Medulla oblongata (tissue), 1 donor: ENCODE data around the gene FBLN1.
"Not testable (repeated sequence)": the region's sequence is repeated elsewhere in the genome, so short reads cannot be mapped to it uniquely, and the experiment has no call there.

ENCODE experiments used
- DNase-seq: peaks from one replicate; pipeline ENCODE4 v3.0.0-alpha.2; 2015; ENCODE audit errors: extremely low spot score

FBLN1 gene

DNA sequence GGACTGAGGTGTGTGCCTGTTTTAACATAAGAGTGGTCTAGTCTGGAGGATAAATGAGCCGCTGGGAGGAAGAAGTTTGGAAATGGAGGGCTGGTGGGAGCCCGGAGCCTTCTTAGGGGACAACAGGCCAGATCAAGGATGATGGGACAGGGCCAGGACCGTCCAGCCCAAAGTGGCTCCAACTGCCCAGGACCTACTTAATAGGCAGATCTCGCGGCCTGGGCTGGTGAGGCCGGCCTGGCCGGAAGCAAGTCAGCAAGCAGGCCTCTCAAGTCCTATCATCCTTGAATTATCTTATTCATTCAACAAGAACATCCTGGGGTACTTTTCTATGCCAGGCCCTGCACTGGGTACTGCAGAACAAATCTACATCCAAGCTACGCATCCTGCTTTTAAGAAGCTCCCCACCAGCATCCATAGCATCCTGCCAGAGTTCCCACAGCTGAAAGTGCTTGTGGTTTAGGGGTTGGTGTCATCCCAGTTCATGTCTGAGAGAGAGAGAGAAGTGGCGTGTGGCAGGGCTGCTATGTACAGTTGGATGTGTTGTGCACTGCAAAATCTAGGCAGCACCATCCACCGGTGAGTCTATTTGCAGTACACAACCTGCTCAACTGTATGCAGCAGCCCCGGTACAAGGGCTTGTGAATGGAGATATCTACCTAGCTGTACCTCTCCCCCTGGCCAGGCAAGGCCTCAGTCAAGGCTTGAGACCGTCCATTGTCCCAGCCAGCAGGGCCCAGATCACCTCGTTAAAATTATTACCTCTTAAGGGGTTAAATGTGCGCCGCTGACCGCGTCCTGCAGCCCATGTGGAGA is 82.1 kb downstream of the FBLN1 start:
- no peak for DNase-seq

GRCh38 chr22:45585437-45585755 is 82.7 kb downstream of the FBLN1 start:
- no peak for DNase-seq

DNA sequence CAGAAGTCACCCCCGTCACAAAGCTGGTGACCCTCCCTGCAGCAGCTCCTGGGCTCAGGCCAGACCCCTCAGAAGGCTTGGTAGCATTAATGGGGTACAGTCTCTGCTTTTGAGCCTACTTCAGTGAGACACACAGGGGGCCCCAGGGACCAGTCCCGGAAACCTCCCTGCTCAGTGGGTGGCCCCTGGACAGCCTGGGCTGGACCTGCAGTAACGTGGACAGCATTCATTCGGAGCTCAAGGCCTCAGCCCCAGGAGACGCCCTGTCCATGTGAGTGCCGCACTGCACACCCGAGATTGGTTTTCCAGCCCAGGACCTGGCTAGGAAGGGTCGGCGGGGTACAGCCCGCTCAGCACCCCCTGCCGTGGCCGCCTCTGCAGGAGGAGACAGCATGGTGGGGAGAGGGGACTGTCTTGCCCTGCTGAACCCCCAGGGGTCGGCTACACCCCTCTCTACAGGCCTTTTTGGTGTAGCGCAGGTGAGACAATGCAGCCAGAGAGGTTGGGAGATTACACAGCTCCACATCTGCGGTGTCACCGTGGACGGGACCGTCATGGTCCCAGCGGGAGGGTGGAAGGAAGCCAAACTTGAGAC is 83.4 kb downstream of the FBLN1 start:
- DNase-seq = no peak

DNA sequence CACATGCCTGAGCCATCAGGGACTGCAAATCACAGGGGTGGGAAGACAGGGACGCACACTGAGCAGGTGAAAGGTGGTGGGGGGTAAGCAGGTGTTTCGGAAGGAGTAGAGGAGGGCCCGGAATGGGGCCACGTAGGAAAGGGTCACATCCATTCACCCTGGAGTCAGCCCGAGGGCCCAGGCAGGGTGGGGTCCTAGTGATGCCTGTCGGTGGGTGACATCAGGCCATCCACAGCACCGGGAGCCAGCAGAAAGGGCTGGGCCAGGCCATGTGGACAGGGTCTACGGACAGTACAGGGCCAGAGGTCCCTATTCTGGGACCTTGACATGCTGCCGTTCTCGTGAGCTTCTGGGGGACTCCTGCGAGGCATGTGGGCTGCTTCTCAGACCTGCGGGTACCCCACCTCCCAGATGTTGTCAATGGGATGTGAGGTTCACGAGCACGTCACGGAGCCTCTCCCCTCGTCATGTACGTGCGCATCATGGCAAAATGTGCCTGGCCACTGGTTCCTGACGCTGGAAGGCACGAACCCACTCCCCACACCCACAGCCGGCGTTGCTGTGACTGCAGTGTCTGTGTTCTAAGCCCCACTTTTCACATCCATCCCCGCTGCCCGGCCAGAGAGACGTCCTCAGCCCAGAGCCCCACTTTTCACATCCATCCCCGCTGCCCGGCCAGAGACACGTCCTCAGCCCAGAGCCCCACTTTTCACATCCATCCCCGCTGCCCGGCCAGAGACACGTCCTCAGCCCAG is 84.1 kb downstream of the FBLN1 start:
- no peak for DNase-seq

DNA sequence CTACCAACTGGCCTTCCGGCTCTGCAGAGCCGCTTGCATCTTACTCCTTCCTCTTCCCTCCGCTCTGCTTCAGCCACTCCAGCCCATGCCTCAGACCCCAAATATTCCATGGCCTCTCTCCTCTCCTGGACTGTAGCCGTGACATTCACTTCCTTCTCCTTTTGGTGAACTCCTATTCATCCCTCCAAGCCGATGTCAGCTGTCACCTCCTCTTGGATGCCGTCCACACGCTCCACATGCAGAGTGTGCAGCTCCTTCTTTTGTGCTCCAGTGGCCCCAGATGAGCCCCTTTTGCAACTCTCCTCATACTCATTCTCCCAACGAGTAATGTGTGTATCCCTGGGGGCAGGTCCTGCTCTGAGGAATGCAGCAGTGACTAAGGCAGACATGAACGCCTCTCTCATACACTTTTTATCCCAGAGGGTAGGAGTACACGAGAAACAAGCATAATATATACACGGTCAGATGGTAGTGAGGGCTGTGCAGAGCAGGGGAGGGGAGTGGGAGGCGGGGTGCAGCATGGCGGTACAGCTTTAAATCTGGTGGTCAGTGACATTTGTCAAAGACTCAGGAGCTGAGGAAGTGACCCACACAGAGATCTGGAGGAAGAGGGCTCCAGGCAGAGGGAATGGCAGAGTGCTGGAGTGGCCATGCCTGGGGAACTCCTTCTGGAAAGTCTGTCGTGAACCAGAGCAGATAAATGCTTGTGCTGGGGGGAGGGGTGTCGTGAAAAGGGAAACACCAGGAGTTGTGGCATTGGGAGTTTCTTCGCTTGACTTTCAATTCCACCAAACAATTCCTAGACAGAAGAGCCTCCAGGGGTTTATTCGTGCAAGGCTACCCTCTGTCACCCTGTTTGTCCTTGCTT is 85.2 kb downstream of the FBLN1 start:
- DNase-seq = no peak

DNA sequence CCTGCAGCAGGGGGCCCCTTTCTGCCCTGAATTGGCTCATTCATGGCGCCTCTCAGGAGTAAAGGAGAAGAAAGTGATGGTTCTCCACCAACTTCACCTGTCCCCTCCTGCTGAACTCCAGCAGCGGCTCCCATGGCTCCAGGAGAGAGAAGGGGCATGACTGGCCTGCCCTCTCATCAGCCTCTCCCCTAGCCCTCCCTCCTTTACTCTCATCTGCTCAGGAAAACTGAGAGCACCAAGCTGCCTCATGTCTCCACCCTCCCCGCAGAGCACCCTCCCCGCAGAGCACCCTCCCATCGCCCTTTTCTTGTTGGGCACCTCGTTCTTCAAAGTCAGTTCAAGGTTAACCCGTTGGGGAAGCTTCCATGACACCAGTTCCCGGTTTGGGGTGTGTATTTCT is 86.9 kb downstream of the FBLN1 start:
- no peak for DNase-seq

DNA sequence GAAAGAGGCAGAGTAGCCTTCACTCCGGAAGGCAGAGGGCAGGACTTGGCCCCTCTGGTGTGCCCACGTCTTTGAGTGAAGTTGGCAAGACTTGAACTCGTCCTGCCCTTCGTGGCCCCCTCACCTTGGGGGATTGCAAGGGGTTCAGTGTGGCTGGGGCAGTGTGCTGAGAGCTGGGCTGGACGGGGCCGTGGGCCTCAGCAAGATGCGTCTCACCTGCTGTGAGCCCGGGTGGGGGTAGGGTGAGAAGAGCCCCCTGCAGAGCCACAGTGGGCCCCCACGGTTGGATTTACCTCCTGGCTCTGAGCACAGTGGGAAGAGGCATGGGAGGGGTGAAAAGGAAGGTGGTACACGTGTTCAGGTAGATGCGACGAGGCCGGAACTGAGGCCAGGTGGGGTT is 87.6 kb downstream of the FBLN1 start:
- no peak for DNase-seq

DNA sequence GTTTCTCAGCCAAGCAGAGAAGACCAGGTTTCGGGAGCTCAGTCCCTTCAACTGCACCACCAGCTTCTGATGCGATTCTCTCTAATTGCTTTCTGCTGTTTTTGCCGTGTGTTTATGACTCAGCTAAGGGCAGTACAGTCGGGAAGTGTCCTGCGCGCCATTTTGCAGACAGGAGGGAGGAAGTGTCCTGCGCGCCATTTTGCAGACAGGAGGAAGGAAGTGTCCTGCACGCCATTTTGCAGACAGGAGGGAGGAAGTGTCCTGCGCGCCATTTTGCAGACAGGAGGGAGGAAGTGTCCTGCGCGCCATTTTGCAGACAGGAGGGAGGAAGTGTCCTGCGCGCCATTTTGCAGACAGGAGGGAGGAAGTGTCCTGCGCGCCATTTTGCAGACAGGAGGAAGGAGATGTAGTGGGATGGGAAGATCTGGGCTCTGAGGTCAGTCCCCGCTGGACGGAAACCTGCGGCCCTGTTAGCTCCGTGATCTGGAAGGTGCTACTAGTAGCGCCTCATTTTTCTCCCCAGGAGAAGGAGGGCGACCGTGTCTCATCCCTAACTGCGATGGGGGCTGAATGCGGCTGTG is 89.0 kb downstream of the FBLN1 start:
- DNase-seq = not testable (repeated sequence)

GRCh38 chr22:45594123-45594941 is 91.6 kb downstream of the FBLN1 start:
- DNase-seq = no peak

DNA sequence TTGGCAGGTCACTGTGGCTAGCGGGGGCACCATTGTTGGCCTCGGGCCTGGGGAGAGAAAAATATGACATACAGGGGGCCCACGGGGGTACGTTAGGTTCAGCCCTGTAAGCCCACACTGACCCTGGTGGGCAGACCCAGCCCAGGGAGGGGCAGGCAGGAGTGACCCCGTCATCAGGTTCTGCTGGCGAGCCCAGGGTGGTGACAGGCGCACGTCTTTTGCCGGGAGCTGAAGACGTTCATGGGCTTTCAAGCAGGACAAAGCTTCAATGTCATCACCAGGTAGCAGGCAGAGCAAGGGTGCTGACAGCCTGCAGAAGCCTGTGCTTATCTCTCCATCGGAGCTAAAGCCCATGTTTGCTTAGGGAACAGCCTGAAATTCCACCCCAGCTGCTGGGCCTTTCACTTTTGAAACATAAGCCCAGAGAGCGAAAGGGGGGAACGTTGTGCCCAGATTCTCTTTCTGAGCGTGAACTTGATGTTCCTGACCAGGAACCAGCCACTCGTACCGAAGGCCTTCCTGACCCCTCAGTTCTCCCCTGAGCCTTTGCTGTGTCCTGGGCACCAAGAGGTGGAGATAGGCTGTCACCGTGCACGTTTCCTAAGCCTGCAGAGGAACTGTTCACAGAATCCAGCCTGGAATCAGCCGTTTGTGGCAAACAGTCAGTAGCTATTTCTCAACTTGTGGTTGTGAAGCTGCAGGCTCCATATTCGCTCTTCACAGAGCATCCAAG is 94.9 kb downstream of the FBLN1 start:
- no peak for DNase-seq

DNA sequence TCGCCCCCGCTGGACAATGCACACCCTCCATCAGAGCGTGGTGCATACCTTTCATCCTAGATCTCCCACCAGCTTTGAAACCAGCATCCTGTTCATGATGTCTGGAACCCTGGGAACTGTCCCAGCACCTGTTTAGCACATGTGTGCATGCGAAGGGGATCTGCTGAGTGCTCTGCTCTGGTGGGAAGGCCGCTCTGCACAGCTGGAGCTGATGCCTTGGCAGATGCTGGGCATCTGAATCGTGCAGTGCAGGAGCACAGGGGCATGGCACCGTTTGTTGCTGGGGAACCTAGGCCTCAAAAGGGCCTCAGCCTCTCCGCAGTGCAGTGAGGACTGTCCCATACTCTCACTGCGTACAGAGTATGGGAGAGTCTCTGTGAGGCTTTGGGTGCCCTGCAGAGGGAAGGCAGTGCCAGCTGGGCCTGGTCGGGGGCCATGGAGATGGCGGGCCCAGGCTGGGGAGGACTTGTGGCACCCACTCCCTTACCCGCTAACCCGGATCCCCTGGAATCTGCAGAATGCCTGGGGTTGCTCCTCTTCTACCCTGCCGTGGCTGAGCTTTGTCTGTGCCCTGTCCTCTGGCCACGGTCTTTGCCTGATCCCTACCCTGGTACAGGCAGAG is 96.0 kb downstream of the FBLN1 start:
- DNase-seq = no peak

- no peak for DNase-seq
These were observed 97.3 kb downstream of the FBLN1 start for GRCh38 chr22:45599836-45600577.

DNA sequence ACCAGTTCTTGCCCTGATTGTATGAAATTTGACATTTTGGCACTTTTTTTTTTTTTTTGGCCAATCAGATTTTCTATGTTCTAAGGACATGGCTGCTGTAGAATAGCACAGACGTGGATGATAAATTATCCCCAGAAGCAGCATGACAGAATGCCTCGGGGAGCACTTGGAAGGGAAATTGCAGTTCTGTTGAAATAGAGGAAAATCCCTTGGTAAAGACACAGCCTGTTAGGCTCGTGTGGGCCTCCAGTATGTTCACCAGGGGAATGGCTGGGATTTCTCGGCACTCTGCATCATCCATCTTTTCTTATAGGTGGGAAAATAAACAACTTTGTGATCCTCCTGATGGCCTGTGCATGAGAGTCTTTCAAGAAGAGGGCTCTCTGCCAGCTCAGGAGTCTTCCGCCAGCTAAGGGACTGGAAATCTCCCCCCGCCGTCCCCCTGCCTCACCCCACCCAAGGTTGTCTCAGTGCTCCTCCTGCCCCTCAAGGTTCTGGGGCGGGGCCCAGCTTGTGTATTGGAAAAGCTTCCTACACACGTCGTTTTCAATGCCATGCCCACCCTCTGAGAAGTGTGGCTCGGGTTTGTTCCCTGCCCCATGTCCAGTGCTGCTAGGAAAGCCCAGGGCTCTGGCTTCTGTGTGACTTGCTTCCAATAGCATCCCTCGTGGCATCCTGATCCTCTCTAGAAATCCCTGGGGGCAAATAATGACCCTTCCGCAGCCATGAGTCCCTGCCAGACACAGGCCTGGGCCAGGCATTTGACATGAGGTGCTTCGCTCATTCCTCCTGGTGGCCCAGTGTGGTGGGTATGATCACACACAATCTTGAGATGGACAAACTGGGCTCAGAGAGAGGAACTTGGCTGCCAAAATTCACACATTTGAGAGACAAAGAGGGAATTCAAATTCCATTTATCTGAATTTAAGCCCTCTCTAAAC is 98.4 kb downstream of the FBLN1 start:
- DNase-seq = no peak

- no peak for DNase-seq
These were observed 99.5 kb downstream of the FBLN1 start for GRCh38 chr22:45602004-45602733.

DNA sequence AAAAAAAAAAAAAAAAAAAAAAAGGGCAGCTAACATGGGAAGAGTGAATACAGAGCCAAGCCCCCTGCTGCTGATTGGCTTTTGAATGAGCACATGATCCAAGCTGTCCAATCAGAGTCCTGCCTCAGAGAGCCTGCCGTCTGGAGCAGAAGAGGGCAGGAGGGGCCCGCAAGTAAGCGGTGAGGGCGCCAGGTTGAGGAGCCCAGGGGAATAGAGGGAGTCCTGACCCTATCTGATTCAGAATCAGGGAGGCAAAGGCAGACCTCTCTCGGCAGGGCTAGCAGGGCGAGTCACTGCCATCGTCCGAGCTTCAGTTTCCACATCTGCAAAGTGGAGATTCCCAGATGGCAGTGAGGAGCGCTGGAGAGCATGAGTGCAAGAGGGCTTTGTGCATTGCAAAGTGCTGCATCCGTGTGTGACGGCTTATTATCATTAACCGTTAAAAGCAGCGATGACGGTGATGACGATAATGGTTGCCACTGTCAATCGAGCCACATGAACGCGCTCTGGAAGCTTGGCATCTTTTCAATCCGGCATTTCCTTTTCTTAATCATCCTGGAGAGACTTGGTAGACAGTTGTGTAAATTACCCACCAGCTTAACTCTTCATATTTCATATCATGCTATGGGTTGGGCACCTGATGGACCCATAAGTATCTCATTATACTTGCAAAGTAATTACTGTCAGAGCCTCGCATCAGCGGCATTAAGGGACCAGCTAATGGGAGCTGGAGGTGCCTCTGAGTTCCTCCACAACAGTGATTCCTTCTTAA is 100.3 kb downstream of the FBLN1 start:
- DNase-seq = no peak

DNA sequence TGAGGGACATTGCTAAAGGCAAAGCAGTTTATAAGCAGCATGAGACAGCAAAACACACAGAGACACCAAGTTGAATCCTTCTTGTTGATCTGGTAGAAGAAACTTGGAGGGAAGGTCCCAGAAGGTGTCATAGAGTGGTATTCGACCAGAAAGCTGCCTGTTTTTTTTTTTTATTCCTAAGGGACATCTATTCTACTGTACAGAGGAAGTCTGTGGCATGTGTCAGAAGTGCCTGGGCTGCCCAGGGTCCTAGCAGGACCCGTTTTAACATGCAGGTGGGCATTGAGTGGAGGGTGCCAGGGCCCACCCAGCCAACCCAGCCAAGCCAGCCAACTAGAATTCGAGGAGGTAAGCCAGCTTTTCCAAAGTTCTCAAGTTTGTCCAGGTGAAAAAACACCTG is 100.9 kb downstream of the FBLN1 start:
- no peak for DNase-seq
